MM.1S (cell line): ENCODE results near the gene BANK1.

Experiments
- DNase-seq: peaks from one replicate; pipeline ENCODE4 v3.0.0-alpha.2; 2015
- H2AFZ ChIP-seq: fragments of 300-600 bp; sonication (generic); 2 replicates; pipeline ENCODE4 v1.6.0; 2016; ENCODE audit warnings: antibody characterized with exemption, low read length
- H3F3A ChIP-seq: fragments of 300-600 bp; sonication (generic); 2 replicates; pipeline ENCODE4 v1.6.1; 2016; ENCODE audit warnings: mild to moderate bottlenecking, antibody characterized with exemption, low read length, moderate library complexity, mixed read lengths; ENCODE audit not compliant: insufficient read depth
- H3K27ac ChIP-seq: fragments of 300-600 bp; sonication (generic); 2 replicates; pipeline ENCODE4 v1.5.1; 2016; ENCODE audit warnings: mild to moderate bottlenecking, low read length
- H3K27me3 ChIP-seq: fragments of 300-600 bp; sonication (generic); replicated peaks from 2 replicates; pipeline ENCODE4 v1.6.0; 2016; ENCODE audit warnings: low read length; ENCODE audit not compliant: insufficient read depth
- H3K36me3 ChIP-seq: fragments of 300-600 bp; sonication (generic); replicated peaks from 2 replicates; pipeline ENCODE4 v1.6.1; 2016; ENCODE audit warnings: mild to moderate bottlenecking, low read length, mixed read lengths; ENCODE audit not compliant: insufficient read depth
- H3K4me1 ChIP-seq: fragments of 300-600 bp; sonication (generic); 2 replicates; pipeline ENCODE4 v1.6.1; 2016; ENCODE audit warnings: low read length, mixed read lengths
- H3K4me2 ChIP-seq: fragments of 300-600 bp; sonication (generic); 2 replicates; pipeline ENCODE4 v1.6.0; 2016; ENCODE audit warnings: low read depth, low read length
- H3K4me3 ChIP-seq: fragments of 300-600 bp; sonication (generic); 2 replicates; pipeline ENCODE4 v1.5.1; 2016; ENCODE audit warnings: low read length, mixed read lengths
- H3K79me2 ChIP-seq: fragments of 300-600 bp; sonication (generic); 2 replicates; pipeline ENCODE4 v1.6.1; 2016; ENCODE audit warnings: mixed run types, low read length, mixed read lengths
- H3K9ac ChIP-seq: fragments of 300-600 bp; sonication (generic); 2 replicates; pipeline ENCODE4 v1.6.1; 2016; ENCODE audit warnings: low read length, mixed read lengths
- H3K9me2 ChIP-seq: fragments of 300-600 bp; sonication (generic); replicated peaks from 2 replicates; pipeline ENCODE4 v1.6.1; 2016; ENCODE audit warnings: mild to moderate bottlenecking, low read length, mixed read lengths; ENCODE audit not compliant: insufficient read depth
- H3K9me3 ChIP-seq: fragments of 300-600 bp; sonication (generic); replicated peaks from 2 replicates; pipeline ENCODE4 v1.6.1; 2016; ENCODE audit warnings: mild to moderate bottlenecking, low read length, mixed read lengths; ENCODE audit not compliant: insufficient read depth
- H4K20me1 ChIP-seq: fragments of 300-600 bp; sonication (generic); 2 replicates; pipeline ENCODE4 v1.6.1; 2016; ENCODE audit warnings: mild to moderate bottlenecking, low read length, moderate library complexity, mixed read lengths; ENCODE audit not compliant: insufficient read depth
- EZH2 ChIP-seq: fragments of 300-600 bp; sonication (generic); optimal IDR thresholded peaks from 2 replicates; pipeline ENCODE3; 2017; ENCODE audit warnings: low read depth, mild to moderate bottlenecking, antibody characterized with exemption, low read length, mixed read lengths
- EZH2phosphoT487 ChIP-seq: fragments of 300-600 bp; sonication (generic); IDR thresholded peaks from 2 replicates; pipeline ENCODE4 v1.6.1; 2018; ENCODE audit warnings: antibody characterized with exemption, low read length
- TF ChIP-seq, protein P1 (sequence below): fragments of 300-600 bp; sonication (generic); IDR thresholded peaks from 2 replicates; pipeline ENCODE4 v1.5.1; 2016; ENCODE audit warnings: antibody characterized with exemption, low read length, mixed read lengths

Gene BANK1

DNA sequence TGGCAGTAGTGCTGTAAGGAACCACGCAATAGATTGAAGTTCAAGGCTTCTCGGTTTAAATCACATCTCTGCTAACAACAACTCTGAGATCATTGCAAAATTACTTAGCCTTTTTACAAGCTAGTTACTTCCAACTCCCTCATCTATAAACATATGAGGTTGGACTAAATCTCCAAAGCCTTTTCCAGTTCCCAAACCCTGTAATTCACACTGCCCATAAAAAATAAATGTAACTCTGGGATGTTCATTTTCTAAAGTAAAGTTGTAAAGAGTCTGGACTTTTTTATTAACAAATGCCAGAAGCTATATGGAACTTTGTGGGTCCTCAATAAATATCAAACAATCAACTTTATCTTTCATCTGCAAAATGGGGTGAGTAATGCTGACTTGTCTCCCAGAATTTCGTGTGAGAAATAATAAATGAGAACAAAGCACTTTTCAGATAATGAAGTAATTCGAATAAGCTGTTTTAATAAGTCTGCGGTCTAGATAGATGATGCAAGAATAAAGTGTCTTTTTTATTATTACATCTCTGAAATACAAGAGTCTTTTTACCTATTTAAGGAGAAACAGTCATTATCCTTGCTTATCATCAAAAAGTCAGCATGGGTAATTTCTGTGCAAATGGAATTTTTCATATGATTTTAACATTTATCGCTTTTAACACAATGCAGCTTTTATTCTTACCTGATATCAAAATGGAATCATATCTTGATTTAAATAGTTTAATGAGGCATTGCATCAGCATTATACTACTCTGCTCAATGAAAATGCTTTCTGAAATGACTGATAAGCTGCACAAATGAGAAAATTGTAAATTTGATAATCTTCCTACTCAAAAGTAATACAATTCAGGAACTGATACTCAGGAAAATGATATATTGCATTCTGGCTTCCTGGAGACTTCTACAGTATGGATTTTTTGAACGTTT, 252.6 kb downstream of the BANK1 start:
- Histone ChIP-seq H3K27me3 (no peaks in the 10 kb centered on the region), H3K79me2 (no peaks in the 10 kb centered on the region), H3K36me3 (no peaks in the 10 kb centered on the region), H3F3A (no peaks in the 10 kb centered on the region), H3K4me3 (no peak overlapping the region), H3K9me2 (no peaks in the 10 kb centered on the region), H3K9ac (no peak overlapping the region), H3K4me2 (no peak overlapping the region), H3K27ac (no peak overlapping the region), H2AFZ (no peak overlapping the region), H3K4me1 (no peaks in the 10 kb centered on the region), H3K9me3 (no peaks in the 10 kb centered on the region), H4K20me1 (no peaks in the 10 kb centered on the region)
- no peak for TF ChIP-seq EZH2
- TF ChIP-seq, protein P1, sequence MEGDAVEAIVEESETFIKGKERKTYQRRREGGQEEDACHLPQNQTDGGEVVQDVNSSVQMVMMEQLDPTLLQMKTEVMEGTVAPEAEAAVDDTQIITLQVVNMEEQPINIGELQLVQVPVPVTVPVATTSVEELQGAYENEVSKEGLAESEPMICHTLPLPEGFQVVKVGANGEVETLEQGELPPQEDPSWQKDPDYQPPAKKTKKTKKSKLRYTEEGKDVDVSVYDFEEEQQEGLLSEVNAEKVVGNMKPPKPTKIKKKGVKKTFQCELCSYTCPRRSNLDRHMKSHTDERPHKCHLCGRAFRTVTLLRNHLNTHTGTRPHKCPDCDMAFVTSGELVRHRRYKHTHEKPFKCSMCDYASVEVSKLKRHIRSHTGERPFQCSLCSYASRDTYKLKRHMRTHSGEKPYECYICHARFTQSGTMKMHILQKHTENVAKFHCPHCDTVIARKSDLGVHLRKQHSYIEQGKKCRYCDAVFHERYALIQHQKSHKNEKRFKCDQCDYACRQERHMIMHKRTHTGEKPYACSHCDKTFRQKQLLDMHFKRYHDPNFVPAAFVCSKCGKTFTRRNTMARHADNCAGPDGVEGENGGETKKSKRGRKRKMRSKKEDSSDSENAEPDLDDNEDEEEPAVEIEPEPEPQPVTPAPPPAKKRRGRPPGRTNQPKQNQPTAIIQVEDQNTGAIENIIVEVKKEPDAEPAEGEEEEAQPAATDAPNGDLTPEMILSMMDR: no peak
- no peak for DNase-seq

DNA sequence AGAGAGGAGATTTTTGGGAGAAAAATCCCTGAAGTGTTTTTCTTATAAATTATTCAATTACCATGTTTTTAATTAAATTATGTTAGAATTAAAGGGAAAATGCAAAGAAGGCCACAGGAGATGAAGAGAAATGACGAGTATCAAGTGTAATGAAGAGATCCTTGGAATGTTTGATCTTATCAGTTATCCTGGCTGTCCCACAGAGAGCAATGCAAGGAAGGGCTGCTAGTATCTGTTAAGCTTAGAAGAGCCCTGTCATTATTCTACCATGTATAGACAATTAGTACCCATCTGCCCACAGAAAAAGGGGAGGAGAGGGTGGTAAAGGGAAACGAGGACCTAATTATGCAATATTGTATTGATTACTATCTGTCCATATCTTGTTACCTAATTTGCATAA, 257.1 kb downstream of the BANK1 start:
- no peaks in the 10 kb centered on the region for H3K27me3 ChIP-seq
- no peaks in the 10 kb centered on the region for H3K4me1 ChIP-seq
- no peaks in the 10 kb centered on the region for H4K20me1 ChIP-seq
- no peak overlapping the region for H3K9ac ChIP-seq
- no peaks in the 10 kb centered on the region for H3K9me2 ChIP-seq
- DNase-seq: no peak
- no peak for TF ChIP-seq EZH2
- no peak overlapping the region for H3K27ac ChIP-seq
- H3K9me3 ChIP-seq: no peaks in the 10 kb centered on the region
- no peak overlapping the region for H3K4me3 ChIP-seq
- no peaks in the 10 kb centered on the region for H3F3A ChIP-seq
- H3K4me2 ChIP-seq: no peak overlapping the region
- H2AFZ ChIP-seq: no peak overlapping the region
- no peaks in the 10 kb centered on the region for H3K36me3 ChIP-seq
- H3K79me2 ChIP-seq: no peaks in the 10 kb centered on the region

- Histone ChIP-seq H3K4me2 (no peak overlapping the region), H3K27me3 (no peaks in the 10 kb centered on the region), H3K79me2 (no peaks in the 10 kb centered on the region), H3K4me1 (no peaks in the 10 kb centered on the region), H3K27ac (no peak overlapping the region), H3K4me3 (no peak overlapping the region), H4K20me1 (no peaks in the 10 kb centered on the region), H3K9ac (no peak overlapping the region), H3K36me3 (no peaks in the 10 kb centered on the region), H3K9me3 (no peaks in the 10 kb centered on the region), H3K9me2 (no peaks in the 10 kb centered on the region), H3F3A (no peaks in the 10 kb centered on the region), H2AFZ (no peak overlapping the region)
- no peak for DNase-seq
- TF ChIP-seq EZH2 (no peak), EZH2phosphoT487 (no peak)
- TF ChIP-seq, protein P1: no peak; the same call in 1 of the 2 replicates
Observed at GRCh38 chr4:102055805-102056204, 265.3 kb downstream of the BANK1 start.

- H3K27ac ChIP-seq: no peak overlapping the region
- TF ChIP-seq, protein P1: no peak
- no peak for TF ChIP-seq EZH2
- no peak for TF ChIP-seq EZH2phosphoT487
- H3K4me1 ChIP-seq: no peaks in the 10 kb centered on the region
- no peaks in the 10 kb centered on the region for H3F3A ChIP-seq
- no peaks in the 10 kb centered on the region for H3K9me3 ChIP-seq
- H3K4me3 ChIP-seq: no peak overlapping the region
- no peaks in the 10 kb centered on the region for H4K20me1 ChIP-seq
- H3K27me3 ChIP-seq: no peaks in the 10 kb centered on the region
- no peak for DNase-seq
- H3K4me2 ChIP-seq: no peak overlapping the region
- no peaks in the 10 kb centered on the region for H3K9me2 ChIP-seq
- H3K36me3 ChIP-seq: no peaks in the 10 kb centered on the region
- H2AFZ ChIP-seq: no peak overlapping the region
- H3K9ac ChIP-seq: no peak overlapping the region
- no peaks in the 10 kb centered on the region for H3K79me2 ChIP-seq
Observed at GRCh38 chr4:102057122-102057521, 266.6 kb downstream of the BANK1 start.
